ENCODE data around the gene CNIH1. TPM values are rescaled to one million over a fixed set of nuclear protein-coding genes. Genes with fewer than 3 reads are reported as not detected.
"Not testable (repeated sequence)": the region's sequence is repeated elsewhere in the genome, so short reads cannot be mapped to it uniquely, and the experiment has no call there.

CNIH1 gene
- total RNA-seq, 1 donor from 2014 or later, result 89.0 TPM

GRCh38 chr14:54440037-54440436, 1.1 kb downstream of the CNIH1 start:
- H3K9me3 ChIP-seq (replicated peaks), result no peaks in the 10 kb centered on the region
- intact Hi-C loops (cut with micrococcal nuclease), result no loop called here
- peak overlapping the region; percentile 97 for H3K27ac ChIP-seq (replicated peaks)
- H3K36me3 ChIP-seq, result no peaks in the 10 kb centered on the region
- TF ChIP-seq CTCF (IDR thresholded peaks at IDR 0.05; ENCODE audit: borderline replicate concordance), result no peak
- H3K27me3 ChIP-seq (ENCODE audit: low read depth), result no peaks in the 10 kb centered on the region
- no peak for DNase-seq
- H3K4me3 ChIP-seq, result peak overlapping the region; percentile 77
- peaks cover 57% of the 10 kb centered on the region for H3K4me1 ChIP-seq

DNA sequence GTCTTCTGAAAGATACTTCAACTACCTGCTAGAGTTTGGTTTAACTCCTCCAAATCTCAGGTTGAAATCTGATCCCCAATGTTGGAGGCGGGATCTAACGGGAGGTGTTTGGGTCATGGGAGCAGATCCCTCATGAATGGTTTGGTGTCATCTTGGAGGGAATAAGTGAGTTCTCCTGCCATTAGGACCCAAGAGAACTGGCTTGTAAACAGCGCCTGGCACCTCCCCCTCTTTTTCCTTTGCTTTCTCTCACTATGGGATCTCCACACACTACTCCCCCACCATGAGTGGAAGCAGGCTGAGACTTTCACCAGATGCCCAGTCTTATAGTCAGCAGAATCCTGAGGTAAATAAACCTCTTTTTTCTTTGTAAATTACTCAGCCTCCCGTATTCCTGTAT, 2.5 kb downstream of the CNIH1 start:
- Histone ChIP-seq H3K36me3 (no peaks in the 10 kb centered on the region), H3K4me1 (peaks cover 70% of the 10 kb centered on the region), H3K27me3 (ENCODE audit: low read depth) (no peaks in the 10 kb centered on the region), H3K9me3 (replicated peaks) (no peaks in the 10 kb centered on the region), H3K27ac (replicated peaks) (no peak overlapping the region), H3K4me3 (no peak overlapping the region)
- TF ChIP-seq CTCF (IDR thresholded peaks at IDR 0.05; ENCODE audit: borderline replicate concordance), result no peak
- no peak for DNase-seq
- intact Hi-C loops (cut with micrococcal nuclease), result no loop called here

- H3K27ac ChIP-seq (replicated peaks); H3K4me3 ChIP-seq; H3K36me3 ChIP-seq; DNase-seq; intact Hi-C loops (cut with micrococcal nuclease); H3K9me3 ChIP-seq (replicated peaks); H3K27me3 ChIP-seq (ENCODE audit: low read depth): not testable (repeated sequence)
- peaks cover 78% of the 10 kb centered on the region for H3K4me1 ChIP-seq
These were observed 3.2 kb downstream of the CNIH1 start for GRCh38 chr14:54437954-54438353.

DNA sequence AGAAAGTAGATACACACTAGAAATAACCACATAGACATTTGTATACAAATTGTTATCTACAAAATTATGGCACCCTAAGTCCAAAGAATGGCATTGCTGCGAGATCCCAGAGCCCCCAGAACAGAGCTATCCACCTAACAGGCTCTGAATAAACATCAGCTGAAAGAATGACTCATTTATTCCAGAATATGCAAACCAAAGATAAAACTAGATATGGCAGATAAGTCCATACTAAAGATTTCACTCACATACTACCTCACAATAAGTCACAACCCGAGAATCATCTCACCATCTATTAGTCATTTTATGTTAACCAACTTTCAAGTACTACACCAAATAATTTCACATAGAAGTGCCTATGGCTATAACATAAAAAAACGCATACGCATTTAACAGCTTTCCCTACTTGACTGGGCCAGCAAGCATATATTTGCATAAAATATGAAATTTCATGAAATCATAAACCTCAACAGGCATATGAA, 5.6 kb downstream of the CNIH1 start:
- H3K4me3 ChIP-seq, result no peak overlapping the region
- no peak for TF ChIP-seq CTCF (IDR thresholded peaks at IDR 0.05; ENCODE audit: borderline replicate concordance)
- intact Hi-C loops (cut with micrococcal nuclease), result no loop called here
- DNase-seq, result no peak
- H3K27ac ChIP-seq (replicated peaks), result peak overlapping the region; percentile 35
- H3K4me1 ChIP-seq, result peaks cover 86% of the 10 kb centered on the region
- H3K36me3 ChIP-seq, result peaks cover 10% of the 10 kb centered on the region
- H3K27me3 ChIP-seq (ENCODE audit: low read depth), result no peaks in the 10 kb centered on the region
- no peaks in the 10 kb centered on the region for H3K9me3 ChIP-seq (replicated peaks)

DNA sequence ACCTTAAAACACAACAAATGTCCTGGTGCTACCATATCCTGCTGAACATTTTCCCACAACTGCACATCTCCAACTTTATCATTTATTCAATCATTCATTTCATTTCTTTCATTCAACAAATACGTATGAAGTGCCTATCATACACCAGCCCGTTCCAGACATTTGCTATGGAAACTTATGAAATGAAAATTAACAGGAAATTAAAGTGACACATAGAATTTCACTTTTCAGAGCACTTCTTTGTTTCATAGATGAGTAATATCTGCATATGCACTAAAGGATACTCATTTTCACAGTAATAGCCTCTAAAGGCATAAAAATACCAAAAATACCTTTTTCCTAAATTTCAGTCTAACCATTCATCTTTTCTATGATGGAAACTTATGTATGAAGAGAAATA, 12.6 kb downstream of the CNIH1 start:
- intact Hi-C loops (cut with micrococcal nuclease), result no loop called here

GRCh38 chr14:54427871-54428270, 13.3 kb downstream of the CNIH1 start:
- Histone ChIP-seq H3K36me3 (peaks cover 63% of the 10 kb centered on the region), H3K27me3 (ENCODE audit: low read depth) (no peaks in the 10 kb centered on the region), H3K4me3 (no peak overlapping the region), H3K9me3 (replicated peaks) (no peaks in the 10 kb centered on the region), H3K4me1 (peaks cover 26% of the 10 kb centered on the region), H3K27ac (replicated peaks) (peak overlapping the region; percentile 68)
- intact Hi-C loops (cut with micrococcal nuclease), result no loop called here
- TF ChIP-seq CTCF (IDR thresholded peaks at IDR 0.05; ENCODE audit: borderline replicate concordance), result no peak
- DNase-seq, result no peak

More for the DNA sequence above, 12.6 kb downstream of the CNIH1 start:
- Histone ChIP-seq H3K27ac (replicated peaks) (peak overlapping the region; percentile 68), H3K36me3 (peaks cover 63% of the 10 kb centered on the region), H3K27me3 (ENCODE audit: low read depth) (no peaks in the 10 kb centered on the region), H3K9me3 (replicated peaks) (no peaks in the 10 kb centered on the region), H3K4me3 (no peak overlapping the region), H3K4me1 (peaks cover 33% of the 10 kb centered on the region)
- no peak for DNase-seq
- TF ChIP-seq CTCF (IDR thresholded peaks at IDR 0.05; ENCODE audit: borderline replicate concordance), result no peak

Measured in left ventricle myocardium inferior (tissue), 1 donor.